ENCODE measurements around the gene PRND. TPM values are rescaled to one million over a fixed set of nuclear protein-coding genes. Genes with fewer than 3 reads are reported as not detected.
A peak's percentile ranks its signal among the peaks of the same experiment; 100 is the strongest.

PRND gene
- not detected in 2 replicates for total RNA-seq
- long read RNA-seq, partial matches to known transcripts: 0 of 1 reads
- long read RNA-seq, other reads (novel, unspliced or antisense): 0 of 1 reads

DNA sequence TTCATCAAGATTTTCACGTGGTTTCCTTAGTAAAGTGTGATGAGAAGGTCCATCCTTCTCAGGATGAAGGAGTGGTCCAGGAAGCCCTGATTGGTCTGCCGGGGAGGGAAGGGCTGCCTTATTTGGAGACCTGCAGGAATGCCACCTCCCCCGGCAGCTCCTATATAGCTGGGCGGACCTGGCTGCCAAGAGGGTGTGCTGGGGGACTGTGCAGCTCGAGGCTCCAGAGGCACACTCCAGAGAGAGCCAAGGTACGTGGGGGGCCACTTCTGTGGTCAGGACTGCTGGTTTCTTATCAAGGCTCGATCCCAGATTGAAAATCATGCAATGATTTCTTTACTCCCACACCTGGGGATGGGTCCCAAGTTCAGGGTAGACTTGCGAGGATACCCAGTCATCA, at the start of gene PRND:
PRND (plus strand) TSS at position 191 of the 400 bp plus-strand sequence. CDS start 2,643 bp downstream, outside the sequence.
- DNase-seq (ENCODE audit: low read depth, low spot score): no peak
- Mint-ChIP-seq H3K36me3 (ENCODE audit: low read depth) (no peaks in the 10 kb centered on the region), H3K27ac (ENCODE audit: unreplicated experiment) (peak within 1 kb of the TSS; percentile 57), H3K9me3 (no peaks in the 10 kb centered on the region), H3K27me3 (ENCODE audit: low read depth) (no peaks in the 10 kb centered on the region), H3K4me3 (peak within 1 kb of the TSS; percentile 12), H3K4me1 (peaks cover 17% of the 10 kb centered on the region)
- TF ChIP-seq, protein P1, sequence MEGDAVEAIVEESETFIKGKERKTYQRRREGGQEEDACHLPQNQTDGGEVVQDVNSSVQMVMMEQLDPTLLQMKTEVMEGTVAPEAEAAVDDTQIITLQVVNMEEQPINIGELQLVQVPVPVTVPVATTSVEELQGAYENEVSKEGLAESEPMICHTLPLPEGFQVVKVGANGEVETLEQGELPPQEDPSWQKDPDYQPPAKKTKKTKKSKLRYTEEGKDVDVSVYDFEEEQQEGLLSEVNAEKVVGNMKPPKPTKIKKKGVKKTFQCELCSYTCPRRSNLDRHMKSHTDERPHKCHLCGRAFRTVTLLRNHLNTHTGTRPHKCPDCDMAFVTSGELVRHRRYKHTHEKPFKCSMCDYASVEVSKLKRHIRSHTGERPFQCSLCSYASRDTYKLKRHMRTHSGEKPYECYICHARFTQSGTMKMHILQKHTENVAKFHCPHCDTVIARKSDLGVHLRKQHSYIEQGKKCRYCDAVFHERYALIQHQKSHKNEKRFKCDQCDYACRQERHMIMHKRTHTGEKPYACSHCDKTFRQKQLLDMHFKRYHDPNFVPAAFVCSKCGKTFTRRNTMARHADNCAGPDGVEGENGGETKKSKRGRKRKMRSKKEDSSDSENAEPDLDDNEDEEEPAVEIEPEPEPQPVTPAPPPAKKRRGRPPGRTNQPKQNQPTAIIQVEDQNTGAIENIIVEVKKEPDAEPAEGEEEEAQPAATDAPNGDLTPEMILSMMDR (conservative IDR thresholded peaks at IDR 0.05): no peak

DNA sequence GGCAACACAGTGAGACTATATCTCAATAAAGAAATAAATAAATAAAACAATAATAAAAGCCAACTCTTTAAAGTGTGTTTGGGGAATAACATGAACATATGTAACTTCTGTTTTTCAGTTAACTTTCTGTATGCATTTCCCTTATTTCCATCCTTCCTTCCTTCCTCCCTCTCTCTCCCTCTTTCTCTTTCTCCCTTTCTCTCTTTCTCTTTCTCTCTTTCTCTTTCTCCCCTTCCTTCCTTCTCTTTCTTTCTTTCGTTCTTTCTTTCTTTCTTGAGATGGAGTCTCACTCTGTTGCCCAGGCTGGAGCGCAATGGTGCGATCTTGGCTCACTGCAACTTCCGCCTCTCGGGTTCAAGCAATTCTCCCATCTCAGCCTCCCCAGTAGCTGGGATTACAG, 48.8 kb upstream of the PRND start:
- no peak for DNase-seq (ENCODE audit: low read depth, low spot score)
- peaks cover 13% of the 10 kb centered on the region for H3K4me1 Mint-ChIP-seq
- no peak overlapping the region for H3K4me3 Mint-ChIP-seq
- H3K36me3 Mint-ChIP-seq (ENCODE audit: low read depth): peaks cover 3% of the 10 kb centered on the region
- H3K27me3 Mint-ChIP-seq (ENCODE audit: low read depth): peaks cover 4% of the 10 kb centered on the region
- H3K9me3 Mint-ChIP-seq: peaks cover 3% of the 10 kb centered on the region
- TF ChIP-seq, protein P1 (conservative IDR thresholded peaks at IDR 0.05): no peak
- H3K27ac Mint-ChIP-seq (ENCODE audit: unreplicated experiment): no peak overlapping the region

DNA sequence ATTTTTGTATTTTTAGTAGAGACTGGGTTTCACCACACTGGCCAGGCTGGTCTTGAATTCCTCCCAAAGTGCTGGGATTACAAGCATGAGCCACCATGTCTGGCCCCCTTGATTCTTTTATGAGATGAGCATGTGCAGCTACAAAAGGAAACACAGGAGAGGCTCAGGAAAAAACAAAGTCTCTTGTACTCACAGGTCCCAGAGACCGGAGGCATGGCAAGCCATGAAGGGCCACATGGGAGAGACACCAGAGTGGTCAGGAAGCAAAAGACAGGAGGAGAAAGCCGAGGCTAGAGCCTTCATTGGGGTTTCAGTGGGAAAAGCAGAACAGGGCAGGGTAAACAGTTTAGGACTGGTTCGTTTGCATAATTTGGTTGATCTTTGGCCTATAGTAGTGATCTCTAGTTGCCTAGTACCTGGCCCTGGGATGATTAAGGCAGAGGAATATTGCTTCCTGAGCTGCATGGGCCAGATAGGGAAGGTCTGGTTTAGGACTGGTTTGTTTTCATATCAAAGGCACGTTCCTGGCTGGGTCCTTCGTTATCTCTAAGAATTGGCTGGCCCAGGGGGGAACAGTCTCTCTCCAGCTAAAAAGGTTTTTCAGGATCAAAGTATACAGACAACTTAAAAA, 48.2 kb upstream of the PRND start:
- no peak overlapping the region for H3K27ac Mint-ChIP-seq (ENCODE audit: unreplicated experiment)
- no peak overlapping the region for H3K4me3 Mint-ChIP-seq
- TF ChIP-seq, protein P1 (conservative IDR thresholded peaks at IDR 0.05): no peak
- peaks cover 3% of the 10 kb centered on the region for H3K9me3 Mint-ChIP-seq
- H3K36me3 Mint-ChIP-seq (ENCODE audit: low read depth): peaks cover 3% of the 10 kb centered on the region
- no peak for DNase-seq (ENCODE audit: low read depth, low spot score)
- peaks cover 4% of the 10 kb centered on the region for H3K27me3 Mint-ChIP-seq (ENCODE audit: low read depth)
- H3K4me1 Mint-ChIP-seq: peaks cover 13% of the 10 kb centered on the region

DNA sequence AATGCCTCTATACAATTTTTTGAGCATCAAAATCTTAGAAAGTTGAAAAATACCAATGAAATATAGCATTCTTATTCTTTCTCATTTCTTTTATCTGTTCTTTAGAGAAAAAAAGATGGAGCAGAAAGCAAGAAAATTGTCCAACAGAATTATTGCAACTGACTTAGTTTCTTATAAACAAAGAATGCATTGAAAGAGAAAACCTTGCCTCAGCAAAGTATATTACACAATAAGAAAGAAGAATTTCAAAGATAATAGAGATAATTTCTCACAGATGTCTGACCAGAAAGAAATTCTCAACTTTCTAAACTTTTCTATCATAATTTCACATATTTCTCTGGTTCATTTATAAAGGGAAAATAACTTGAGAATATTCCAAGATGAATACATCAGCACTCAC, 47.0 kb upstream of the PRND start:
- Mint-ChIP-seq H3K4me1 (peaks cover 13% of the 10 kb centered on the region), H3K9me3 (peaks cover 3% of the 10 kb centered on the region), H3K4me3 (no peak overlapping the region), H3K27ac (ENCODE audit: unreplicated experiment) (no peak overlapping the region), H3K36me3 (ENCODE audit: low read depth) (peaks cover 3% of the 10 kb centered on the region), H3K27me3 (ENCODE audit: low read depth) (peaks cover 4% of the 10 kb centered on the region)
- no peak for DNase-seq (ENCODE audit: low read depth, low spot score)
- TF ChIP-seq, protein P1 (conservative IDR thresholded peaks at IDR 0.05): no peak

DNA sequence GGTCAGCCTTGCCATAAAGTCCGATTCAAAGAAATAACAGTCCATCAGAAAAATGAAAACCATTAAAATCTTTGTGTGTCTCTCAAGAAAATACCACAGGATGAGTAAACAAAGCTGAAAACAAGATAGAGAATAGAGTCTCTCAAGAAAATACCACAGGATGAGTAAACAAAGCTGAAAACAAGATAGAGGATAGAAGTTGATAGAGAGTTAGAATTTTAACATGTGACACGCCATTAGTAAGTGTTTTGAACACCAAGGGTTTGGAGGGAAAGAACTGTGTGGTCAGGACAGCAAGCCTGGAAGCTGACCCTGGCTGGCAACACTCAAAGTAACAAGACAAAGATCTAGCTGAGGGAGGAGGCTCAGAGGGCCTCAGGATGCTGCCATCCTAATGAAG, 43.9 kb upstream of the PRND start:
- no peak for DNase-seq (ENCODE audit: low read depth, low spot score)
- H3K4me1 Mint-ChIP-seq: no peaks in the 10 kb centered on the region
- H3K27me3 Mint-ChIP-seq (ENCODE audit: low read depth): peaks cover 6% of the 10 kb centered on the region
- H3K9me3 Mint-ChIP-seq: no peaks in the 10 kb centered on the region
- H3K27ac Mint-ChIP-seq (ENCODE audit: unreplicated experiment): no peak overlapping the region
- TF ChIP-seq, protein P1 (conservative IDR thresholded peaks at IDR 0.05): no peak
- no peaks in the 10 kb centered on the region for H3K36me3 Mint-ChIP-seq (ENCODE audit: low read depth)
- H3K4me3 Mint-ChIP-seq: no peak overlapping the region

Data from neural crest cell (in vitro differentiated cells).